Measurements from ENCODE around the gene ARL2BP.

DNA sequence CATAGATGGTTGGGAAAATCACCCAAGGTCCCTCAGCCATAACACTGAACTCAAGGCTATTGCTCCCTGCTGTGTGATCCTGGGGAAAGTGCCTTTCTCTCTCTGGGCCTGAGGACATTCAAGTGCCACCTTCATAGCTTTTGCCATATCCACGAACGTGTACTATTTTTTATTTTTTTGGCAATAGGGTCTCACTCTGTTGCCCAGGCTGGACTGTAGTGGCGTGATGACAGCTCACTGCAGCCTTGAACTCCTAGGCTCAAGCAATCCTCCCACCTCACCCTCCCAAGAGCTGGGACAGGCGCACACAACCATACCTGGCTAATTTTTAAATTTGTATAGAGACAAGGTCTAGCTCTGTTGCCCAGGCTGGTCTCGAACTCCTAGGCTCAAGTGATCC is 28.8 kb downstream of the ARL2BP start:
- TF ChIP-seq CTCF (IDR thresholded peaks at IDR 0.05), result no peak
- TF ChIP-seq EP300 (IDR thresholded peaks at IDR 0.05), result no peak
